Caco-2 (cell line): ENCODE measurements around the gene KCND3. TPM values are rescaled to one million over a fixed set of nuclear protein-coding genes. Genes with fewer than 3 reads are reported as not detected.

ENCODE experiments used
- BruUV-seq: library from RNA; stranded (reverse); fragments of 400-500 nt; replicated peaks from 2 replicates; lab custom pipeline; 2021; lab: Mats Ljungman, UMichigan
- CTCF ChIA-PET: fragments of 300-600 bp; sonication (Branson Sonifier 250); formaldehyde crosslinking; loops from one replicate; lab custom pipeline; 2022; ENCODE audit warnings: antibody characterized with exemption; lab: Charles Lee
- POLR2A ChIA-PET: fragments of 300-600 bp; sonication (Branson Sonifier 250); formaldehyde crosslinking; loops from one replicate; lab custom pipeline; 2022; ENCODE audit warnings: antibody characterized with exemption; lab: Charles Lee
- DNase-seq, 2 experiments: peaks; one replicate each; pipeline versions ENCODE4 v3.0.0 to v3.0.0-alpha.2; 2020 to 2022
- H3K27me3 ChIP-seq: replicated peaks from 2 replicates; pipeline ENCODE4 v1.6.0; 2011; ENCODE audit warnings: low read length; ENCODE audit not compliant: control insufficient read depth, insufficient read depth
- H3K36me3 ChIP-seq: 2 replicates; pipeline ENCODE4 v1.5.1; 2011; ENCODE audit warnings: low read length; ENCODE audit not compliant: control insufficient read depth, insufficient read depth
- H3K4me1 ChIP-seq: fragments of 250-450 bp; sonication (Bioruptor Pico); 2 replicates; pipeline ENCODE4 v1.5.1; 2020; ENCODE audit warnings: mild to moderate bottlenecking
- H3K4me3 ChIP-seq: 2 replicates; pipeline ENCODE4 v1.5.1; 2011; ENCODE audit warnings: low read depth, mild to moderate bottlenecking, control low read depth, low read length
- H3K9me3 ChIP-seq: fragments of 250-450 bp; sonication (Bioruptor Pico); 2 replicates; pipeline ENCODE4 v1.5.1; 2020; ENCODE audit warnings: mild to moderate bottlenecking, moderate library complexity
- H3K27ac Mint-ChIP-seq: one replicate; pipeline ENCODE4 v1.8.0; 2022; ENCODE audit warnings: mixed read lengths; ENCODE audit not compliant: unreplicated experiment
- H3K27me3 Mint-ChIP-seq: one replicate; pipeline ENCODE4 v1.8.0; 2022; ENCODE audit warnings: mixed read lengths; ENCODE audit not compliant: insufficient read depth, unreplicated experiment
- H3K36me3 Mint-ChIP-seq: one replicate; pipeline ENCODE4 v1.8.0; 2022; ENCODE audit warnings: mild to moderate bottlenecking, mixed read lengths; ENCODE audit not compliant: insufficient read depth, unreplicated experiment
- H3K4me1 Mint-ChIP-seq: one replicate; pipeline ENCODE4 v1.8.0; 2022; ENCODE audit warnings: low read depth, mixed read lengths; ENCODE audit not compliant: unreplicated experiment
- H3K4me3 Mint-ChIP-seq: one replicate; pipeline ENCODE4 v1.8.0; 2022; ENCODE audit warnings: mild to moderate bottlenecking, moderate library complexity, mixed read lengths; ENCODE audit not compliant: unreplicated experiment
- H3K9me3 Mint-ChIP-seq: one replicate; pipeline ENCODE4 v1.8.0; 2022; ENCODE audit warnings: mixed read lengths; ENCODE audit not compliant: unreplicated experiment
- CTCF ChIP-seq, 2 experiments: fragments of 200-600 bp in 1 of 2; IDR thresholded peaks; 1 replicate in 1 of 2; 2 replicates in 1 of 2; pipeline versions ENCODE4 v1.5.1 to v1.8.0; 2011 to 2022; ENCODE audit warnings: antibody characterized with exemption in 1 of 2, control low read depth in 1 of 2, inconsistent platforms in 1 of 2, low read depth in 1 of 2, low read length in 1 of 2, mild to moderate bottlenecking in 1 of 2, moderate library complexity in 1 of 2; ENCODE audit not compliant: insufficient read depth in 1 of 2, severe bottlenecking in 1 of 2, unreplicated experiment in 1 of 2
- intact Hi-C: fragments of 100-400 bp; cut with micrococcal nuclease; formaldehyde crosslinking; loops from one replicate; pipeline ENCODE4 v1.10.0; 2022; ENCODE audit not compliant: unreplicated experiment
- total RNA-seq: library from RNA; stranded (reverse); gene quantifications from 2 replicates; pipeline ENCODE4 v1.2.3, GENCODE V29; 2022

The KCND3 gene
- total RNA-seq, 1 experiment from 2014 or later: 5.1 TPM

- peaks cover 9% of the 10 kb centered on the region for H3K27me3 Mint-ChIP-seq
Observed at GRCh38 chr1:111842411-111842810, 147.1 kb downstream of the KCND3 start.

GRCh38 chr1:111841746-111842145 lies 147.7 kb downstream of the KCND3 start:
- Mint-ChIP-seq H3K9me3 (no peaks in the 10 kb centered on the region), H3K4me3 (no peak overlapping the region), H3K4me1 (no peaks in the 10 kb centered on the region), H3K36me3 (no peaks in the 10 kb centered on the region), H3K27ac (no peak overlapping the region), H3K27me3 (peaks cover 9% of the 10 kb centered on the region)
- intact Hi-C loops: no loop called here
- ChIA-PET CTCF (no interaction called here), POLR2A (no interaction called here)
- DNase-seq: no peak
- Histone ChIP-seq H3K9me3 (no peaks in the 10 kb centered on the region), H3K27me3 (no peaks in the 10 kb centered on the region), H3K4me1 (no peaks in the 10 kb centered on the region), H3K4me3 (no peak overlapping the region), H3K36me3 (no peaks in the 10 kb centered on the region)
- TF ChIP-seq CTCF (IDR thresholded peaks at IDR 0.05; ENCODE audit: insufficient read depth in 1 of 2, low read depth in 1 of 2, low read length in 1 of 2, severe bottlenecking in 1 of 2, unreplicated experiment in 1 of 2): no peak
- BruUV-seq: no TSS peak

More at GRCh38 chr1:111842411-111842810, 147.1 kb downstream of the KCND3 start:
- Histone ChIP-seq H3K4me3 (no peak overlapping the region), H3K27me3 (no peaks in the 10 kb centered on the region), H3K9me3 (no peaks in the 10 kb centered on the region), H3K4me1 (no peaks in the 10 kb centered on the region), H3K36me3 (no peaks in the 10 kb centered on the region)
- no TSS peak for BruUV-seq
- H3K9me3 Mint-ChIP-seq: no peaks in the 10 kb centered on the region
- no peaks in the 10 kb centered on the region for H3K4me1 Mint-ChIP-seq
- H3K4me3 Mint-ChIP-seq: no peak overlapping the region
- H3K36me3 Mint-ChIP-seq: no peaks in the 10 kb centered on the region
- intact Hi-C loops: no loop called here
- no peak overlapping the region for H3K27ac Mint-ChIP-seq
- no peak for DNase-seq
- ChIA-PET CTCF (no interaction called here), POLR2A (no interaction called here)
- TF ChIP-seq CTCF (IDR thresholded peaks at IDR 0.05; ENCODE audit: insufficient read depth in 1 of 2, low read depth in 1 of 2, low read length in 1 of 2, severe bottlenecking in 1 of 2, unreplicated experiment in 1 of 2): no peak

- Mint-ChIP-seq H3K9me3 (no peaks in the 10 kb centered on the region), H3K27ac (no peak overlapping the region), H3K4me1 (no peaks in the 10 kb centered on the region), H3K27me3 (peaks cover 9% of the 10 kb centered on the region), H3K4me3 (no peak overlapping the region), H3K36me3 (no peaks in the 10 kb centered on the region)
- no peak overlapping the region for H3K4me3 ChIP-seq
- no peaks in the 10 kb centered on the region for H3K27me3 ChIP-seq
- no peaks in the 10 kb centered on the region for H3K4me1 ChIP-seq
- CTCF ChIA-PET: no interaction called here
- intact Hi-C loops: no loop called here
- POLR2A ChIA-PET: no interaction called here
- DNase-seq: no peak
- no peaks in the 10 kb centered on the region for H3K36me3 ChIP-seq
- TF ChIP-seq CTCF (IDR thresholded peaks at IDR 0.05; ENCODE audit: insufficient read depth in 1 of 2, low read depth in 1 of 2, low read length in 1 of 2, severe bottlenecking in 1 of 2, unreplicated experiment in 1 of 2): no peak
- no peaks in the 10 kb centered on the region for H3K9me3 ChIP-seq
- BruUV-seq: no TSS peak
Observed at GRCh38 chr1:111841189-111841588, 148.3 kb downstream of the KCND3 start.
